ENCODE data around the gene DRC1.

DRC1 gene

GRCh38 chr2:26399771-26400376, 1.8 kb upstream of the DRC1 start:
- no peak for DNase-seq (ENCODE audit: low spot score)

- DNase-seq (ENCODE audit: low spot score), result no peak
Measured at GRCh38 chr2:26400723-26401122, 997 bp upstream of the DRC1 start.

- no peak for DNase-seq (ENCODE audit: low spot score)
Measured at GRCh38 chr2:26407526-26407925, 5.8 kb downstream of the DRC1 start.

- DNase-seq (ENCODE audit: low spot score), result no peak
Measured at GRCh38 chr2:26409785-26410184, 8.1 kb downstream of the DRC1 start.

GRCh38 chr2:26410764-26411243, 9.1 kb downstream of the DRC1 start:
- no peak for DNase-seq (ENCODE audit: low spot score)

- no peak for DNase-seq (ENCODE audit: low spot score)
Measured at GRCh38 chr2:26411419-26411818, 9.7 kb downstream of the DRC1 start.

- peak; percentile 70 for DNase-seq (ENCODE audit: low spot score)
Measured at GRCh38 chr2:26412091-26412673, 10.5 kb downstream of the DRC1 start.

GRCh38 chr2:26414311-26414710, 12.6 kb downstream of the DRC1 start:
- no peak for DNase-seq (ENCODE audit: low spot score)

GRCh38 chr2:26421961-26422360, 20.2 kb downstream of the DRC1 start:
- no peak for DNase-seq (ENCODE audit: low spot score)

- no peak for DNase-seq (ENCODE audit: low spot score)
Measured at GRCh38 chr2:26422947-26423629, 21.4 kb downstream of the DRC1 start.

GRCh38 chr2:26423750-26424149, 22.0 kb downstream of the DRC1 start:
- no peak for DNase-seq (ENCODE audit: low spot score)

GRCh38 chr2:26424221-26424620, 22.5 kb downstream of the DRC1 start:
- no peak for DNase-seq (ENCODE audit: low spot score)

GRCh38 chr2:26428846-26429245, 27.1 kb downstream of the DRC1 start:
- no peak for DNase-seq (ENCODE audit: low spot score)

- DNase-seq (ENCODE audit: low spot score), result no peak
Measured at GRCh38 chr2:26429779-26430578, 28.3 kb downstream of the DRC1 start.

- DNase-seq (ENCODE audit: low spot score), result no peak
Measured at GRCh38 chr2:26430826-26431225, 29.1 kb downstream of the DRC1 start.

GRCh38 chr2:26432363-26432762, 30.6 kb downstream of the DRC1 start:
- DNase-seq (ENCODE audit: low spot score), result no peak

GRCh38 chr2:26432859-26433258, 31.1 kb downstream of the DRC1 start:
- DNase-seq (ENCODE audit: low spot score), result no peak

GRCh38 chr2:26435106-26435505, 33.4 kb downstream of the DRC1 start:
- no peak for DNase-seq (ENCODE audit: low spot score)

- DNase-seq (ENCODE audit: low spot score), result no peak
Measured at GRCh38 chr2:26438526-26438925, 36.8 kb downstream of the DRC1 start.

GRCh38 chr2:26438926-26439325, 37.2 kb downstream of the DRC1 start:
- no peak for DNase-seq (ENCODE audit: low spot score)

GRCh38 chr2:26442301-26442700, 40.6 kb downstream of the DRC1 start:
- no peak for DNase-seq (ENCODE audit: low spot score)

- DNase-seq (ENCODE audit: low spot score), result no peak
Measured at GRCh38 chr2:26442707-26443106, 41.0 kb downstream of the DRC1 start.

GRCh38 chr2:26444236-26444635, 42.5 kb downstream of the DRC1 start:
- DNase-seq (ENCODE audit: low spot score), result no peak

All from hematopoietic multipotent progenitor cell treated with erythropoietin and hydrocortisone succinate and interleukin-3 and kit ligand, for 15 days (in vitro differentiated cells).